Measurements from ENCODE around the gene MYH16.

GRCh38 chr7:99238558-99239341 lies 33.9 kb upstream of the MYH16 start:
- no peak for TF ChIP-seq POLR2A (IDR thresholded peaks at IDR 0.05)
- TF ChIP-seq CTCF (IDR thresholded peaks at IDR 0.05) = no peak
- no peak for TF ChIP-seq EP300 (IDR thresholded peaks at IDR 0.05)

Measured in gastroesophageal sphincter (tissue), 3 donors.